ENCODE measurements around the gene MEGF11. TPM values are rescaled to one million over a fixed set of nuclear protein-coding genes. Genes with fewer than 3 reads are reported as not detected.
"Not testable (repeated sequence)": the region's sequence is repeated elsewhere in the genome, so short reads cannot be mapped to it uniquely, and the experiment has no call there.

Gene MEGF11
- total RNA-seq, 1 donor from 2014 or later: not detected

DNA sequence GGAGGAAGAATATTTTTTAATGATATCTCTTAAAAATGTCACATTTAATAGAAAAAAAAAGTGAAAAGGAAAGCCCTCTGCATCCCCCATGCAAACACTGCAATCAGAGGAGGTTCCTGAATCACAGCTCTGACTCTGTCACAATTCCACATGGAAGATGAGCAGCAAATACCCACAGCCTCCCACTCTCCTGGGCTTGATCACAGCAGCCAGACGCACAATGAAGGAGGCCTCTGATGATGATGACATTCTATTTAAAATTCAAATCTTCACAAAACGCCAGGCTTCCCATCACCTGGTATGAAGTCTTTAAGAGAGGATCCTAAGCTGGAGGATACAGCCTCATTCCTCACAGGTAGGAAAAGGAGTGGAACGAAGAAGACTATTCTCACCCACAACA, 30.7 kb upstream of the MEGF11 start:
- no peak for ATAC-seq
- DNase-seq (ENCODE audit: missing footprints): no peak
- intact Hi-C loops (cut with DNase I): no loop called here

DNA sequence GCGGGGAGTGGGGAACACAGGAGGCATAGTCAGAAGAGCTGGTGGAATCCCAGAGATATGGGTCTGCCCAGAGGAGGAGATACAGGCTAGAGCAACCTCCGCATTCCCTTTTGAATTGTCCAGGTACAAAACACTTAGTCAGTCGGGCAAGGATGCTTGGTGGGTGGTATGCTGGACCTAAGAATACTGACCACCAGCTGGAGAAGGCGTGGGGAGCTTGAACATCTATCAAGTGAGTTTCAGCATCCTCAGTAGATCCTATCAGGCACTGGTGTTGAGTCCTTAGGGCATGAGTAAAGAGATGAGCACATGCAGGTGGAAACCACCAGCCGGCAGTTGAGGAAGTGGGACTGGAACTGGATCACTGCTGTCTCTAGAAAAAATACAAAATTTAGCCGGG, 25.1 kb upstream of the MEGF11 start:
- intact Hi-C loops (cut with DNase I): no loop called here
- ATAC-seq (no peak), DNase-seq (ENCODE audit: missing footprints) (no peak)

GRCh38 chr15:66278056-66278455, 24.5 kb upstream of the MEGF11 start:
- intact Hi-C loops (cut with DNase I): no loop called here
- DNase-seq (ENCODE audit: missing footprints) (no peak), ATAC-seq (no peak)

GRCh38 chr15:66276546-66276945, 23.0 kb upstream of the MEGF11 start:
- no peak for ATAC-seq
- no peak for DNase-seq (ENCODE audit: missing footprints)
- intact Hi-C loops (cut with DNase I): no loop called here

GRCh38 chr15:66275352-66275751, 21.8 kb upstream of the MEGF11 start:
- ATAC-seq (no peak), DNase-seq (ENCODE audit: missing footprints) (no peak)
- intact Hi-C loops (cut with DNase I): no loop called here

GRCh38 chr15:66270932-66271331, 17.4 kb upstream of the MEGF11 start:
- DNase-seq (ENCODE audit: missing footprints): no peak
- ATAC-seq: no peak
- intact Hi-C loops (cut with DNase I): no loop called here

GRCh38 chr15:66269326-66270090, 16.0 kb upstream of the MEGF11 start:
- intact Hi-C loops (cut with DNase I): no loop called here
- DNase-seq (ENCODE audit: missing footprints) (no peak), ATAC-seq (no peak)

DNA sequence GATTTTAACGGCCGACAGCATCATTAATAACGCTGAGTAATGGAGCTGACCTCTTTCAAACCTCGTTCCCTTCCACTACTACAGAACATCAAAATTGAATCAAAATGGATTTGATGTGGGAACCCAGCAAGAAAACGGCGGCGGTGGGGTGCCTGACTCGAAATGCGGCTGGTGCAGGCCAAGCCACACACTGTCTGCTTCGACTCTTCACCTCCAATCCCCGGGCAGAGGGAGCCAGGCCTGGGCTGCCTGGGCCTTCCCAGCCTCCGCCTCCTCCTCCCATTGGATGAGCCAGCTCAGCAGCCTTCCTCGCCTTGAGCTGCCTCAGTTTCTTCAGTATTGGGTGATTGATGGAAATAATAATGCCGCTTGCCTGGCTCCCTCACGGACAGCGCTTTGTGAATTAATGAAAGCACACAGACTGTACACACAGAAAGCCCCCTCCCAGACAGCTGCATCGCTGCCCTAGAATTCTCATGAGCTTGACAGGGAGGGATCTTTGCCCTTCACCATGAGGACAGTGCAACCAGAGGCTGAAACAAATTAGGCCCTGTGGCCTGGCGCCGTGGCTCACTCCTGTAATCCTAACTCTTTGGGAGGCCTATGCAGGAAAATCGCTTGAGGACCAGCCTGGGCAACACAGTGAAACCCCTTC, 11.4 kb upstream of the MEGF11 start:
- no peak for ATAC-seq
- intact Hi-C loops (cut with DNase I): no loop called here

DNA sequence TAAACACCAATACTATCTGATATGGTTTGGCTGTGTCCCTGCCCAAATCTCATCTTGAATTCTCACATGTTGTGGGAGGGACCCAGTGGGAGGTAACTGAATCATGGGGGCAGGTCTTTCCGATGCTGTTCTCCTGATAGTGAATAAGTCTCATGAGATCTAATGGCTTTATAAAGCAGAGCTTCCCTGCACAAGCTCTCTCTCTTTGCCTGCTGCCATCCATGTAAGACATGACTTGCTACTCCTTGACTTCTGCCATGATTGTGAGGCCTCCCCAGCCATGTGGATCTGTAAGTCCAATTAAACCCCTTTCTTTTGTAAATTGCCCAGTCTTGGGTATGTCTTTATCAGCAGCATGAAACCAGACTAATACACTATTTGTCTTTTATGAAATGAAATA, 9.3 kb upstream of the MEGF11 start:
- ATAC-seq; intact Hi-C loops (cut with DNase I): not testable (repeated sequence)

More for the DNA sequence above, 11.4 kb upstream of the MEGF11 start:
- DNase-seq (ENCODE audit: missing footprints): no peak

GRCh38 chr15:66261056-66261455, 7.5 kb upstream of the MEGF11 start:
- ATAC-seq (no peak), DNase-seq (ENCODE audit: missing footprints) (no peak)
- intact Hi-C loops (cut with DNase I): no loop called here

More for the DNA sequence above, 9.3 kb upstream of the MEGF11 start:
- DNase-seq (ENCODE audit: missing footprints): not testable (repeated sequence)

DNA sequence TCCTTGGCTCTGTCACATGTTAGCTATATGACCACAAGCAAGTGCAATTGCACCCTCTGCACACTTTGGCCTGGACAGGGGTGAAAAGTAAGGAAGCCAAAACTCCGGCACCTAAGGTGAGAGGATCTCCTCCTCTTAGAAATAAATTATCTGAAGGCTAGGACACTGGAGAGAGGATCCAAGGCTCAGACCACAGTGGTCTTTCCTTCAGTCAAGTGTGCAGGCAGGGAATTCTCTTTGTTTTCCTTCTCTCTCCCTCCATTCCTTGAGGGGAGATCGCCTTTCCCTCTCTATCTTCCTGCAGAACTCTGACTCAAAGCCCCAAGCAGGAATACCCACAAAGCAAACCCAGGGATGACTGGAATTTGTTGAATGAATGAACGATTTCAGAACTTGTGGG, 3.1 kb upstream of the MEGF11 start:
- DNase-seq (ENCODE audit: missing footprints): no peak

DNA sequence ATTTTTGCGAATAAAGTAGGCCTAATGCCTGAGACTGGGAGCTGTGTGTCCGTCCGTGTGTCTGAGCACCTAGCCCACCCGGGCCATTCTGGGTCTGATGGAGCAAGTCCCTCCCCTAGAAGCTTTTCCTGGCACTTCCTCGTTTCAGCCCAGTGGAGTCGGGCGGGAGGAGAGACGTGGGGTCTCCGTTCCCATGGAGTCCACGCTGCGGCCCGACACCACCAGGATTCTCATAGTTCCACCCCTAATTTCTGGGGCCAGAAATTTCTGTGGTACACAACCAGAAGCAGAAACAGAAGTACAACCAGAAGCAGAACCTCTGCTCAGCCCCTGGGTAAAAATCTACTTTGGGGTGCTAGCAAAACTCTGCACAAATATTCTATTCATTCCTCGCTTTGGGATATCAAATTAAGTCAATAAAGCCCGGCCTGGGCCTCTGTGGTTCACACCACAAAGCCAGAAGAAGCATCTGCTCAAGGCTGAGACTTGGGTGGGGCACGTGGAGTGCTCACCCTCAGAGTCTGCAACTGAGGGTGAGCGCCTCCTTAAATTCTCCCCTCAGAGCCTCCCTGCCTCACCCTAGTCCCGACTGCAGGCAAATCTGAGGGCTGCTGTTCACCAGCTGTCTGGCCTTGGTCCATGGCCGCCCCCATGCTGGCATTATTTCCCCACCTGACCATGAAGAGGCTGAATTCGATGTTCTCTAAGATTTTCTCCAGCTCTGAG, 1.6 kb upstream of the MEGF11 start:
- ATAC-seq: no peak
- DNase-seq (ENCODE audit: missing footprints): no peak
- intact Hi-C loops (cut with DNase I): loop anchor here (5.0 kb wide), 1 partner anchor 242 kb away; the partner anchor contains the start of gene SNAPC5

More for the DNA sequence above, 3.1 kb upstream of the MEGF11 start:
- intact Hi-C loops (cut with DNase I): no loop called here
- ATAC-seq: no peak

- ATAC-seq: no peak
- intact Hi-C loops (cut with DNase I): loop anchor here (5.0 kb wide), 1 partner anchor 243 kb away; the partner anchor contains the start of gene SNAPC5
- DNase-seq (ENCODE audit: missing footprints): no peak
Observed at GRCh38 chr15:66254089-66254950, 770 bp upstream of the MEGF11 start.

GRCh38 chr15:66252685-66253417, 699 bp downstream of the MEGF11 start:
- DNase-seq (ENCODE audit: missing footprints) (no peak), ATAC-seq (peak; percentile 26)
- intact Hi-C loops (cut with DNase I): loop anchor here (5.0 kb wide), 1 partner anchor 244 kb away; the partner anchor contains the start of gene SNAPC5

- DNase-seq (ENCODE audit: missing footprints) (peak; percentile 71), ATAC-seq (peak; percentile 82)
- intact Hi-C loops (cut with DNase I): loop anchor here (5.0 kb wide), 1 partner anchor 245 kb away; the partner anchor contains the start of gene SNAPC5
Observed at GRCh38 chr15:66251790-66252684, 1.5 kb downstream of the MEGF11 start.

GRCh38 chr15:66251065-66251789, 2.3 kb downstream of the MEGF11 start:
- DNase-seq (ENCODE audit: missing footprints): no peak
- intact Hi-C loops (cut with DNase I): loop anchor here (5.0 kb wide), 1 partner anchor 246 kb away; the partner anchor contains the start of gene SNAPC5
- ATAC-seq: no peak

Measured in Right ventricle myocardium inferior (tissue), 1 donor.